ENCODE data around the gene CFAP46.

Gene CFAP46

DNA sequence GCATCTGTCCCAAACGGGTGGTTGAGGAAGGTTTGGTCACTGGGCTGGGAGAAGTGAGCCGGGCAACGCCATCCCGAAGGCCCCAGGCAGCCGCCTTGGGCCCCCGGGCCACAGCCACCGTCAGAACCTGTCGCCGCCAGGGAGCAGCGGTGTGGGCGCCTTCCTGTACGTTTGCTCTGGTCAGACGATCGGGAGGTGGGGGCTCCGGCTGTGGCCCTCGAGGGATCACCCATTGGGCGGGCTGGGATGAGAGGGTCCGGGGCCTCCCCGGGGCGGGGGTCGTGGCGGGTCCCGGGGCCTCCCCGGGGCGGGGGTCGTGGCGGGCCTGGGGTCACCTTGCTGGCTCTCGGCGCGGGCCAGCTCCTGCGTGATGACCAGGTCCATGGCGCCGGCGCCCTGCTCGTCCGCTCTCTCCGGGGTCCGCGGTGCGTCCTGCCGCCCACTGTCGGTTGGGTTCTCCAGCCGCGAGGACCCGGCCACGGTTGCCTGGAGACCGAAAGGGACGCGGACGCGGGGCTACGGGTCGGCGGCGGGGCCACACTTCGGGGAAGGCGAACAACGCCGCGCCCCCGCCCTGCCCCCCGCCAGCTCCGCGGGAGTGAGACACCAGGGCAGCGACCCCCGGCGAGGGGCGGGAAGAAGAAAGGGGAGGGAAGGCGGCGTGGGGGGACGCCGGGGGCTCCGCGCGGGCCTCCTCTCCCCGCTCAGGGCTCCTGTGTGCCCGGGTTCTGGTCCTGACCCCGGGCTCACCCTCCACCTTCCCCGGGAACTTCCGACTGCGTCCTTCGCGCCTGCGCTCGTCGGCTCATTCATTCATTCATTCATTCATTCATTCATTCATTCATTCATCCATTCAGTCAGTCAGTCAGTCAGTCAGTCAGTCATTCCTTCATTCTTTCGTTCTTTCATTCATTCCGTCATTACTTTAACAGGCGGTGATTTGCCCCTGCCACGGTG lies at the start of gene CFAP46:
CFAP46 (minus strand) TSS at position 470 of the 957 bp plus-strand sequence; CDS start at position 384, 86 bp downstream.
- intact Hi-C loops (cut with DNase I) = loop anchor here (5.0 kb wide), 1 partner anchor 180 kb away; no protein-coding TSS in a partner anchor
- peak; percentile 25 to 89 (median 77) for DNase-seq

- no peak for DNase-seq
- intact Hi-C loops (cut with DNase I) = no loop called here
Observed at GRCh38 chr10:132991706-132992432, 49.5 kb upstream of the CFAP46 start.

DNA sequence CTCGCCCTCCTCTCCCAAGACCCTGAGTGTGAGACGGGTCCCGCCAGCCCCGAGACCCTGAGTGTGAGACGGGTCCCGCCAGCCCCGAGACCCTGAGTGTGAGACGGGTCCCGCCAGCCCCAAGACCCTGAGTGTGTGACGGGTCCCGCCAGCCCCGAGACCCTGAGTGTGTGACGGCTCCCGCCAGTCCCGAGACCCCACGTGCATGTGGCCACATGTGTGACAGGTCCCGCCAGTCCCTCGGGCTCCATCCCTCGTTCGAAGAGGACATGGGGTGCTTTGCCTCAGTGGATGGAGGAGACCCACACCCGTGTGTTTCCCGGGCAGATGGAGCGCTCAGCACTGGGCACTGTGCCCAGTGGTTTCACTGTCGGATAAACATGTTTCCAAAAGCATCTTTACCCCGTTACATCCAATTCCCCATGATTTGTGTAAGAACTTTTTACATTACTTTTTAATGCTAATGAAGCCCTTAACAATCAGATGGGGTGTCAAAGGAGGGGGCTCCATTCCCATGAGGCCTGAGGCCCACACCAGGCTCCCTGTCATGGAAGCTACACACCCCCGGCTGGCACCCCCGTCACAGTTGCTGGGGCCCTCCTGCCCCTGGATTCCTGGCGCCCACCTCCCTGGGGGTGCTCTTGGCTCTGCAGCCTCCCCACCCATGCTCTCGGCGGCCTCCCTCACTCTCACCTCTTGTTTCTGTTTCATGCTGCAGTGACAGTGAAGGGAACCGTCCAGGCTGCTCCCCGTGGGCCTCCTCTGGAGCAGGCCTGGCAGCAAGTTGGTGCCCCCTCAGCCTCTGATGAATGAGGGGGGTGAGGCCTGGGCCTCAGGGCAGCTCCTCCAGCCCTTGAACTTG lies 48.5 kb upstream of the CFAP46 start:
- no peak for DNase-seq
- intact Hi-C loops (cut with DNase I) = no loop called here

GRCh38 chr10:132989476-132990415 lies 47.4 kb upstream of the CFAP46 start:
- intact Hi-C loops (cut with DNase I) = no loop called here
- no peak for DNase-seq

- DNase-seq = no peak
- intact Hi-C loops (cut with DNase I) = no loop called here
Observed at GRCh38 chr10:132988988-132989387, 46.6 kb upstream of the CFAP46 start.

GRCh38 chr10:132987671-132988571 lies 45.6 kb upstream of the CFAP46 start:
- intact Hi-C loops (cut with DNase I) = no loop called here
- peak in 41 of 42 donors; percentile 22 to 80 (median 58) for DNase-seq

GRCh38 chr10:132986978-132987377 lies 44.6 kb upstream of the CFAP46 start:
- intact Hi-C loops (cut with DNase I) = no loop called here
- no peak for DNase-seq

DNA sequence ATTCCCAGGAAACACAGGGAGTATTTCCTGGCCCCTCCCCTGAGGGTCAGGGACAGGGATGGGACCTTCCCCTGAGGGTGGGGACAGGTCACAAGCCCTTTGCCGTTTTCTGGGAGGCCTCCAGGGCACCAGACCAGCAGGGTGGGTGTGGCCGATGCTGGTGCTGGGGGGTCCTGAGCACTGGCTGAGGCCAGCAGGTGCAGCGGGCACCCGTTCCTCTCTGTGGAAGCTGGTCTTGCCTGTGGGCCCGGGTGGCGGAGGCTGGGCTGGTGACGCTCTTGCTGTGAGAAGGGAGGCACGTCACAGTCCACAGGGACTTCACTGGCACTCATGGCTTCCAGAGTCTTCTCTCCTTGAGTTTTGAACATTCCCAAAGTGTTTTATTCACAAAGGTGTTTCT lies 44.2 kb upstream of the CFAP46 start:
- DNase-seq = no peak
- intact Hi-C loops (cut with DNase I) = no loop called here

DNA sequence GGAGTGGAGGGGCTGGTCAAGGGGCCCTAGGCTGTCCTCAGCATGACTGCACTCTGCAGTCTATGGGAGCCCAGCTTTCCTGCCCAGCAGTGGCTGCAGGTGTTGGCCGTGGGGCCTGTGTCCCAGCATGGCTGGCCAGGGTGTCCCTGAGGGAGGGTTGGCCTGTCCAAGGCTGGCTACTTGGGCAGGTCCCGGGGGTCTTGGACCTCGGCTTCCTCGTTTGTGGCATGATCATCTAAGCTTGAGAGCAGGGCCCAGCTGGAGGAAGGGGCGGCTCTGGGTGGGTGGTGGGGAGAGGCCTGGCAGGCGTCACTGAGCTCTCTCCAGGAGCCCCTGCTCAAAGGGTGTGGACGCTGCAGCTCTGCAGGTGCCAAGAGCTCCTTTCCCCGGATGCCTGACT lies 43.7 kb upstream of the CFAP46 start:
- intact Hi-C loops (cut with DNase I) = no loop called here
- no peak for DNase-seq

GRCh38 chr10:132985546-132985900 lies 43.2 kb upstream of the CFAP46 start:
- intact Hi-C loops (cut with DNase I) = no loop called here
- DNase-seq = no peak

- DNase-seq = no peak
- intact Hi-C loops (cut with DNase I) = no loop called here
Observed at GRCh38 chr10:132984801-132985545, 42.6 kb upstream of the CFAP46 start.

DNA sequence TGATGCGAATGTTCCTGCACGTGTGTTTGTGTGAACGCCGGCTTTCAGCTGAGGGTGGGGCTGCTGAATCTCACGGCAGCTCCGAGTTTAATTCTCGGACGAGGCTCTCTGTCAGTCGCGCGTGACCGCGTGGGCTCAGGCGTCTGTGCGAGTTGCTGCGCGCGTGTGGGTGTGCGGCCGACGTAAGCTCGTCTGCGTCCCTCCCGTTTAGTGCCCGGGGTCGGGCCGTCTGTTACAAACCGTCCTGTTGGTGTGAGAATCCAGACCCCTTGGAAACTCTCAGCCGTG lies 41.6 kb upstream of the CFAP46 start:
- no peak for DNase-seq
- intact Hi-C loops (cut with DNase I) = no loop called here

DNA sequence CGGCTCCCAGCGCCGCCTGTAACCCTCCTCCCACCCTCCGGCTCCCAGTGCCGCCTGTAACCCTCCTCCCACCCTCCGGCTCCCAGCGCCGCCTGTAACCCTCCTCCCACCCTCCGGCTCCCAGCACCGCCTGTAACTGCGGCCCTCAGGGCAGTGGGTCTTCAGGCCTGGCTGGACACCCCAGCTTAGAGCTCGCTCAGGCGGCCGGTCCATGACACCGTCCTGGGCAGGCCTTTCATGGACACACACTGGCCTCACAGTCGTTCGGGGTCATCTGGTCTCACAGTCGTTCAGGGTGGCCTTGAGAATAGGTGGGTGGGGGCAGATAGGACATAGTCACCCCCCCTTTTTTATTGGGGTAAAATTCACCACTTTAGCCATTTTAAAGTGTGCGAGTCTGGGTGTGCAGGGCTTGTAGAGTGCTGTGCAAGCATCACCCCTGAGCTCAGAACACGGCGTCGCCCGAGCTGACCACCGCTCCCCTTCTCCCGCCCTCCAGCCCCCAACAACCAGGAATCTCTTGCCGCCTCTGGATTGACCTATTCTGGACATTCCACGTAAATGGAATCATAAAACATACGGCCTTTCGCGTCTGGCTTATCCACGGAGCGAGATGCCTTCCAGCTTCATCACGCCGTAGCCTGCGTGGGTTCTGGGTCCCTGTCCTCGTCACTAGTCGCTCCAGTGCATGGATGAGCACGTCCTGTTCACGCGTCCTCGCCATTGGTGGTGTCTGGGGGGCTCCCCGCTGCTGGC lies 41.1 kb upstream of the CFAP46 start:
- DNase-seq = no peak
- intact Hi-C loops (cut with DNase I) = no loop called here

DNA sequence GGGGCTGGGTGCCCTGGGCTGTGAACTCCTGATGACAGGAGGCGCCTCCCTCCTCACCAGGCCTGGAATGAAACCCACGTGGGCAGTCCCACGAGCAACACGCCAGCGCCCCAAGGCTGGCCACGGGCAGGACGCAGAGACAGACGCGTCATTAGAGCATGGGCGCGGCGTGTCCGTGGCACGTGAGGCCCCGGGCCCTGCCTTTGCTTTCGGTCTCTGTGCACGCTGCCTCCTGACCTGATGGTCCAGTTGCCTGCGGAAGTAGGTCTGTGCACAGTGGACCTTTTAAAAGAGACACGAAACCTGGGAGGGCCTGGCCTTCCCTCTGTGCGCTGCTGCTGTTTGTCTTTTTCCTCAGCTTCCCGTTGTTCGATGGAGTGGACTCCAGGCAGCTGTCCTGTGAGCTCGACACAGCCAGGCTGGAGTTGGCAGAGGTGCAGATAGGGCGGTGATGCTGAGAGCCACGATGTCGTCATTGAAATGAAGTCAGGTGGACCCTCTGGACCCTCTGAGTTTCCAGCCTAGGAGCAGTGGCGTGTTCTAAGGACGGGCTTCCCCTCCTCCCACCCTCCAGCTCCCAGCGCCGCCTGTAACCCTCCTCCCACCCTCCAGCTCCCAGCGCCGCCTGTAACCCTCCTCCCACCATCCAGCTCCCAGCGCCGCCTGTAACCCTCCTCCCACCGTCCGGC lies 40.1 kb upstream of the CFAP46 start:
- DNase-seq = peak in 7 of 42 donors; percentile 21 to 52 (median 34)
- intact Hi-C loops (cut with DNase I) = no loop called here

GRCh38 chr10:132981746-132982145 lies 39.4 kb upstream of the CFAP46 start:
- intact Hi-C loops (cut with DNase I) = no loop called here
- DNase-seq = no peak

All from head of caudate nucleus (tissue), 42 donors.